Measurements from ENCODE around the gene WDR64. TPM values are rescaled to one million over a fixed set of nuclear protein-coding genes. Genes with fewer than 3 reads are reported as not detected.

Gene WDR64
- total and polyA plus RNA-seq, 8 donors: 0.17 to 0.33 (median 0.28) TPM; not detected in 3

DNA sequence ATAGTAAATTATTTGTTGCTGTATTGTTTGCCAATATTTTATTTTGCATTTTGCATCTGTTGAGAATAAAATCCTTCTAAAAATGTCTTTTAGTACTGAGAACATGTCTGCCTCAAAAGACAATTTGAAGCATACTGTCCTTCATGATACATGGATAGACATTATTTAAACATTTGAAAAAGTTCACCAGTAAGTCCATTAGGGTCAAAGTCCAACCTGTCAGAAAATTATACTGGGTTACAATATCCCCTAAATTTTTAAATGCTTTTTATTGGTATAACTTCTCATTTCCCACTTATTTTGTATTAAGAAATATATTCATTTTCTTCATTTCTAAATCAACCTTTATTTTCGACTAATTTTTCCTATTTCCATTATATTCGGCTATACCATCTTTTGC lies 21.2 kb upstream of the WDR64 start:
- ATAC-seq (no peak), DNase-seq (no peak)
- intact Hi-C loops (cut with DNase I): no loop called here
- H3K4me1 ChIP-seq: peaks cover 0 to 8% of the 10 kb centered on the region in 2 donors
- no peak overlapping the region for H3K27ac ChIP-seq
- H3K27me3 ChIP-seq: no peaks in the 10 kb centered on the region
- TF ChIP-seq, protein P1, sequence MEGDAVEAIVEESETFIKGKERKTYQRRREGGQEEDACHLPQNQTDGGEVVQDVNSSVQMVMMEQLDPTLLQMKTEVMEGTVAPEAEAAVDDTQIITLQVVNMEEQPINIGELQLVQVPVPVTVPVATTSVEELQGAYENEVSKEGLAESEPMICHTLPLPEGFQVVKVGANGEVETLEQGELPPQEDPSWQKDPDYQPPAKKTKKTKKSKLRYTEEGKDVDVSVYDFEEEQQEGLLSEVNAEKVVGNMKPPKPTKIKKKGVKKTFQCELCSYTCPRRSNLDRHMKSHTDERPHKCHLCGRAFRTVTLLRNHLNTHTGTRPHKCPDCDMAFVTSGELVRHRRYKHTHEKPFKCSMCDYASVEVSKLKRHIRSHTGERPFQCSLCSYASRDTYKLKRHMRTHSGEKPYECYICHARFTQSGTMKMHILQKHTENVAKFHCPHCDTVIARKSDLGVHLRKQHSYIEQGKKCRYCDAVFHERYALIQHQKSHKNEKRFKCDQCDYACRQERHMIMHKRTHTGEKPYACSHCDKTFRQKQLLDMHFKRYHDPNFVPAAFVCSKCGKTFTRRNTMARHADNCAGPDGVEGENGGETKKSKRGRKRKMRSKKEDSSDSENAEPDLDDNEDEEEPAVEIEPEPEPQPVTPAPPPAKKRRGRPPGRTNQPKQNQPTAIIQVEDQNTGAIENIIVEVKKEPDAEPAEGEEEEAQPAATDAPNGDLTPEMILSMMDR (IDR thresholded peaks at IDR 0.05): no peak
- peaks cover 0 to 13% of the 10 kb centered on the region in 2 donors for H3K36me3 ChIP-seq
- no peak overlapping the region for H3K4me3 ChIP-seq
- H3K9me3 ChIP-seq: no peaks in the 10 kb centered on the region

DNA sequence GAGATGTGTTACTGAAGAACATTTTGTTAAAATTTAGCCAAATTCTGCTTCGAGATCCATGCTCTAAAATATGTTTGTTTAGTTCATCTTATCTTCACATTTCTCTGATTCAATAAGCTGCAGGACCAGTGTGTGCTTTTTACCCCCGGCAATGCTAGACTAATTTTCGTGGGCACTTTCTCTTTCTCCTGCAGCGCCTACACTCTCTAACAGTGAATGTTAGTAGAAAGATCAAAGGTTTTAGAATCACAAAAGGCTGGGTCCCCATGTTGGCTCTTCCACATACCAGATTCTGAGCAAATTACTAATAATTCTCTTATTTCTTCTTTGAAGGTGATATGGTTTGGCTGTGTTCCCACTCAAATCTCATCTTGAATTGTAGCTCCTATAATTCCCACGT lies 20.4 kb upstream of the WDR64 start:
- ATAC-seq (no peak), DNase-seq (no peak)
- peaks cover 0 to 13% of the 10 kb centered on the region in 2 donors for H3K4me1 ChIP-seq
- TF ChIP-seq, protein P1 (IDR thresholded peaks at IDR 0.05): no peak
- H3K36me3 ChIP-seq: peaks cover 0 to 13% of the 10 kb centered on the region in 2 donors
- H3K27me3 ChIP-seq: no peaks in the 10 kb centered on the region
- no peaks in the 10 kb centered on the region for H3K9me3 ChIP-seq
- H3K4me3 ChIP-seq: no peak overlapping the region
- H3K27ac ChIP-seq: no peak overlapping the region
- intact Hi-C loops (cut with DNase I): no loop called here

DNA sequence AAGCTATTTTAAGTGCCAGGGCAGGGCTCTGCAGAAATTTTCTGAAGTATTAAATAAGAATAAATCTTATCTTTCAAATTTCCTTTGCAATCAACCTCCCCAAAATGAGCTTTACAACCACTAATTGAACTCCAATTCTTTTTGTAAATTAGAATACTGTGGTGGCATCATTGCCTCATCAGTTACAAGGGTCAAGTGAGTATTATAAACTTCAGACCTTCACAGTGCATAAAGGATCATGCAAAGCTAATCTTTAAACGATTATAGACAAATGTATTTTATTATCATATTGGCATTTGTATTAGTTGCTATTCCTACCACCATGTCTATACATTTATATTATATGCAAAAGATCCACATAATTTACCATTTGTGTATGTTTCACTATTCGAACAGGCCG lies 19.1 kb upstream of the WDR64 start:
- TF ChIP-seq, protein P1 (IDR thresholded peaks at IDR 0.05): no peak
- no peak for DNase-seq
- no peak for ATAC-seq
- Histone ChIP-seq H3K27ac (no peak overlapping the region), H3K4me1 (peaks cover 0 to 21% of the 10 kb centered on the region in 2 donors), H3K36me3 (peaks cover 0 to 13% of the 10 kb centered on the region in 2 donors), H3K9me3 (no peaks in the 10 kb centered on the region), H3K27me3 (no peaks in the 10 kb centered on the region), H3K4me3 (no peak overlapping the region)
- intact Hi-C loops (cut with DNase I): no loop called here

DNA sequence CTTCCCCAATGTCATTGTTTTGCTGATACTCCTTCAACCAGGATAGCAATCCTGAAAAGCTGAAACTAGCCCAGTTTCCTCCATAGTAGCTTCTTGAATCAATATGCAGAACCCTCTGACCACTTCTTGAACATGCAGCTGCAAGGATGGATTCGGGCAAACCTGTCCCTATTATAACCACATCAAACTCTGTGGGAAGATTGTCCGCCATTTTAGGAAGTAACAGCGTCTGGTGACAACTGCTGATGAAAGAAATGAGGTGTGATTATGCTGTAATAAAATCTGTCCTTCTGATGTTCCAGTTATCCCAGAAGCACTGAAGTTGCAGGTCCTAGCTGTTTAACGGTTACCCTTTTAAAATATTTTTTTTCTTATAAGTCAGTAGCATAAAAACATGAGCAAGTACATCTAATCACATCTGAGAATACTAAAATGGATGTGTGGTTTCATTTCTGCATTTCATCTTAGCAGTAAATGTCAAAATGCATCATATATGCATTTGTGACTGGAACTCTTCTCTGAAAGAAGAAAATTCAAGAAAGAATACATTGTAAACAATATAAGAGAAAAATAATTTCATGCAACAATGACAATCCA lies 16.4 kb upstream of the WDR64 start:
- no peak for ATAC-seq
- Histone ChIP-seq H3K9me3 (no peaks in the 10 kb centered on the region), H3K4me3 (no peak overlapping the region), H3K27me3 (no peaks in the 10 kb centered on the region), H3K36me3 (peaks cover 0 to 13% of the 10 kb centered on the region in 2 donors), H3K27ac (no peak overlapping the region), H3K4me1 (peaks cover 7 to 32% of the 10 kb centered on the region in 2 donors)
- no peak for DNase-seq
- intact Hi-C loops (cut with DNase I): no loop called here
- TF ChIP-seq, protein P1 (IDR thresholded peaks at IDR 0.05): no peak

DNA sequence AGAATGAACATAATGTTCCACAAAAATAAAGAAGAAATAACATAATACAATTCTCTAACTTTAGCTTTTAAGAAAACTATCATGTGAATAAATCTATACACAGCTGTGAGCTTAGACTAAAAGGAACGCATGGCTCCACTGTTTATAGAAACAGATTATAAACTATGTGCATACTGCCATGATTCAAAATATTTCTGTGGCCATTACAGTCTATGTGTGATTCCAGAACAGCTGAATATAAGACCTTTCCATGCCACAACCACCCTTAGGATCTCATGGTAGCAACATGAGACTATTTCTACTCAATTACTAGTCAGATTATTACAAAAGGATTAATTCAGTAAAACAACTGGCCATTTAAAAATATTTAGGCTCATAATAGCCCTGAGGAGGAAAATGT lies 15.8 kb upstream of the WDR64 start:
- no peak for DNase-seq
- Histone ChIP-seq H3K27ac (no peak overlapping the region), H3K36me3 (peaks cover 0 to 13% of the 10 kb centered on the region in 2 donors), H3K4me1 (peaks cover 7 to 35% of the 10 kb centered on the region in 2 donors), H3K4me3 (no peak overlapping the region), H3K9me3 (no peaks in the 10 kb centered on the region), H3K27me3 (no peaks in the 10 kb centered on the region)
- intact Hi-C loops (cut with DNase I): no loop called here
- TF ChIP-seq, protein P1 (IDR thresholded peaks at IDR 0.05): no peak
- no peak for ATAC-seq
